K562 (cell line): Measurements from ENCODE around the gene ERCC2. TPM values are rescaled to one million over a fixed set of nuclear protein-coding genes. Genes with fewer than 3 reads are reported as not detected.
A peak's percentile ranks its signal among the peaks of the same experiment; 100 is the strongest.

Experiments used
- ARNT ChIP-seq, 2 experiments: fragments of 450-650 bp; IDR thresholded peaks; 2 replicates each; pipeline ENCODE4 v1.6.1; 2016; ENCODE audit warnings: mild to moderate bottlenecking in 1 of 2
- ATF2 ChIP-seq: sonication (generic); formaldehyde crosslinking; IDR thresholded peaks from 2 replicates; pipeline ENCODE4 v1.8.1; 2022; ENCODE audit warnings: missing genetic modification reagents
- CREB1 ChIP-seq, 2 experiments: sonication (generic) in 1 of 2; formaldehyde crosslinking in 1 of 2; IDR thresholded peaks; 2 replicates each; pipeline versions ENCODE4 v1.6.1 to v1.8.0; 2012 to 2022; ENCODE audit warnings: inconsistent platforms in 1 of 2, mild to moderate bottlenecking in 1 of 2, missing genetic modification reagents in 1 of 2, moderate library complexity in 1 of 2
- ETS1 ChIP-seq: conservative IDR thresholded peaks from 2 replicates; pipeline ENCODE4 v1.6.1; 2011; ENCODE audit warnings: low read depth, mild to moderate bottlenecking, low read length; ENCODE audit not compliant: control insufficient read depth
- KAT2B ChIP-seq: IDR thresholded peaks from one replicate; pipeline ENCODE4 v1.6.1; 2012; ENCODE audit warnings: low read depth, mild to moderate bottlenecking, control low read depth, inconsistent platforms, low read length, moderate library complexity
- L3MBTL2 ChIP-seq: fragments of 450-650 bp; IDR thresholded peaks from 2 replicates; pipeline ENCODE4 v1.6.1; 2016; ENCODE audit warnings: mild to moderate bottlenecking, moderate library complexity
- LCOR ChIP-seq: sonication (generic); formaldehyde crosslinking; IDR thresholded peaks from 2 replicates; pipeline ENCODE4 v1.8.0; 2022; ENCODE audit warnings: mild to moderate bottlenecking, missing genetic modification reagents
- MAX ChIP-seq: sonication (generic); formaldehyde crosslinking; IDR thresholded peaks from 2 replicates; pipeline ENCODE4 v1.9.0; 2022; ENCODE audit warnings: mild to moderate bottlenecking, missing genetic modification reagents
- MXD1 ChIP-seq: fragments of 250-450 bp; sonication (Bioruptor Pico); IDR thresholded peaks from 2 replicates; pipeline ENCODE4 v1.8.0; 2021; ENCODE audit warnings: borderline replicate concordance, mild to moderate bottlenecking, moderate library complexity; ENCODE audit not compliant: poor library complexity, severe bottlenecking
- POLR2A ChIP-seq: fragments of 450-650 bp; conservative IDR thresholded peaks from 2 replicates; pipeline ENCODE4 v1.6.1; 2016
- RREB1 ChIP-seq: fragments of 250-450 bp; sonication (Bioruptor Pico); IDR thresholded peaks from 2 replicates; pipeline ENCODE4 v1.4.0; 2020
- STAT6 ChIP-seq: sonication (generic); formaldehyde crosslinking; IDR thresholded peaks from 2 replicates; pipeline ENCODE4 v1.8.1; 2023; ENCODE audit warnings: mild to moderate bottlenecking, missing genetic modification reagents
- TAF1 ChIP-seq: IDR thresholded peaks from 2 replicates; pipeline ENCODE4 v1.6.1; 2011; ENCODE audit warnings: mild to moderate bottlenecking, low read length, moderate library complexity; ENCODE audit not compliant: insufficient read depth, control insufficient read depth, severe bottlenecking; ENCODE audit errors: extremely low read depth
- polyA plus RNA-seq, 8 experiments: library from polyadenylated mRNA; depleted of rRNA in 4 of 8; stranded (reverse) in 5 of 8; unstranded in 3 of 8; fragments of >200 nt; fragmentation: Nextera tagmentation in 2 of 8; fragmentation: Illumina TruSeq in 1 of 8; extraction: Ambion mirVana in 2 of 8; extraction: Trizol in 1 of 8; gene quantifications; 2 replicates each; pipeline versions ENCODE4 v1.2.1 to v1.2.3, GENCODE V29; 2011 to 2014; ENCODE audit warnings: inconsistent platforms in 1 of 8, missing spikeins in 1 of 8
- total RNA-seq, 7 experiments: library from RNA; depleted of rRNA in 6 of 7; stranded (reverse); fragments of >200 nt in 6 of 7; fragmentation: Illumina TruSeq in 2 of 7; extraction: Trizol in 2 of 7; gene quantifications; 2 replicates each; pipeline versions ENCODE4 v1.2.1 to v1.2.3, GENCODE V29; 2011 to 2021; ENCODE audit warnings: low replicate concordance in 1 of 7

ERCC2 gene
- total and polyA plus RNA-seq, 9 of the 15 experiments (the other 6 are each of a cell fraction or from before 2014, with no cell fraction given) = 2.2 to 55.9 (median 23.4) TPM

- TF ChIP-seq LCOR (CRISPR knock-in tag) (peak; percentile 23; the same call in 1 of the 2 replicates), TAF1 (peak; percentile 54), ETS1 (peak; percentile 95; the same call in 1 of the 2 replicates), POLR2A (peak; percentile 82), MXD1 (CRISPR knock-in tag) (peak; percentile 97), L3MBTL2 (peak; percentile 63), ATF2 (CRISPR knock-in tag) (peak; percentile 22; the same call in 1 of the 2 replicates), CREB1 (IDR thresholded peaks at IDR 0.05) (peak; percentile 65), CREB1 (CRISPR knock-in tag; IDR thresholded peaks at IDR 0.05) (peak; percentile 61; the same call in 1 of the 2 replicates), RREB1 (CRISPR knock-in tag) (0 out of 2 replicates have a peak, but pooled peaks have one; percentile 7), ARNT (IDR thresholded peaks at IDR 0.05) (peak in 1 of 2 experiments; percentile 63; a peak in 1 of 4 replicates), STAT6 (0 out of 2 replicates have a peak, but pooled peaks have one; percentile 61), MAX (CRISPR knock-in tag) (peak; percentile 97), KAT2B (no peak)
Observed at GRCh38 chr19:45406226-45407090, 36.1 kb upstream of the ERCC2 start, which contains the start of gene POLR1G (continued).
